Stimulated activated naive CD4-positive, alpha-beta T cell treated with Interleukin-2 at 50 U/mL for 16 hours (primary cell): ENCODE data around the gene USP10.

ENCODE experiments used
- DNase-seq: peaks from one replicate; lab custom pipeline; 2025; lab: John Stamatoyannopoulos, UW

The USP10 gene

DNA sequence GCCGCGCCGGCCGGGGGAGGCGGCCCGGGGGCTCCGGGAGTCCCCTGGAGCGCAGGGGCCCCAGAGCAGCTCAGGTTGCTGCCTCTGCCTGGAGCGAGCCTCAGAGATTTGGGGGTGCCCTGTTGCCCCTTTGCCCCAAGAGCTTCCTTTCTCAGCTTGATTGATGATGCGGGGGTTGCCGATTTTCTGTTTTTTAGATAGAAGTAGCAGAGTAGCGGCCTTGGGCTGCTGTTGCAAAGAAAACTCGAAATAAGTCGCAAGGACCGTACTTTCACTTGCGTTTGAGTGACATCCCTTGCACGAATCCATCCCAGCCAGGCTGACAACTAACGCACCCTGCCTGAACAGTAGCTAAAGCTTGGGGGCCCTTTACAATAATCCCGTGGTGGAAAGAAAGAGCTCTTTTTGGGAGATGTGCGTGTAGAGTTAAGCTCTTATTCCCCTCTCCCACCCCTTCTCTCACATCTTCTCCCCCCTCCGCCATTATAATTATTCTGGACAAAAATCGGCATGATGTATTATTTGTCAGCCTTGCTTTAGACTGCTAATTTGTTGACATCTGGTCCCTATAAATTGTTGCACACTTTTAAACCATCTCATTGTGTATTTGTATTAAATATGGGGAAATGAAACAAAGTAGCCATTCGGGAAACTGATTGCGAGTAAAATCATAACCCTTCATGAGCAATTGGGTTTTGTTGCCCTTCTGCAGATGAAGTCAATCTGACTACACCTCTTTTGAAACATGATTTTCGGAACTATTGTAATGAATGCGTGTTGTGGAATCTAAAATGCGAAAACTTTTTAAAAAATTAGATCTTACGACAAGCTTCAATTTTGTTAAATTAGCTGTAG is 873 bp downstream of the USP10 start:
- peak; percentile 35 for DNase-seq

DNA sequence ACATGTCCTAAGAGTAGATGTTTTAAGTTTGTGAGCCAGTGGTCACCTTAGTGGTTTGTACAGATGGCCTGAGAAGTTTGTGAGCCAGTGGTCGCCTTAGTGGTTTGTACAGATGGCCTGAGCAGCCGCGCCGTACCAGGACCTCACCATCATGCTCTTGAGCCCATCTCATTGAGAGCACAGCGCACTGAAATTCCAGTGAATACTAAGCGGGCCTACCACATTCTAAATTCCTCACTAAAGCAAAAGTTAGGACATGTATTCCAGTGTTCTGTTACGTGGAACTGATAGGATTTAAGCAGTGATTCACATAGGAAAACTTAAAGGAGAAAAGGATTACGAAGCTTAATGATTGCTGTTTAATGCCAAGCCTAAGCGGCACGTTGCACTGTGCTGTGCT is 3.9 kb downstream of the USP10 start:
- DNase-seq: no peak

DNA sequence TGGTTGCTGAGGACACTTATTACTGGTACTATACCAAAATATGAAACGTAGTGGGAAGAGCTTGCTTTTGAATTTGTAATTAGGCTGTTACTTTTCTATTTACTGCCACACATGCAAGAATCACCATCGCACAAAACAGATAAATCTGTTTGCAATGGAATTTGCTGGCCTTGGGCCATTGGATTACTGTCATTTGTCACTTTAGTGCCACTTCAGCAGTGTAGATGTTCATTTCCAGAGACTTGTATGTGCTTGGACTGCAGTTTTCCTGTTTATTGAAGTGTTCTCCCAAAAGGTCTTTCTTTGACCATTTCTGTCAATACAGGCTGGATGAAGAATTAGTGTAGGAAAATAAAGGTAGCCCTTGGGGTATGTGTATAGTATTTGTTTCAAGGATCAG is 4.5 kb downstream of the USP10 start:
- no peak for DNase-seq

DNA sequence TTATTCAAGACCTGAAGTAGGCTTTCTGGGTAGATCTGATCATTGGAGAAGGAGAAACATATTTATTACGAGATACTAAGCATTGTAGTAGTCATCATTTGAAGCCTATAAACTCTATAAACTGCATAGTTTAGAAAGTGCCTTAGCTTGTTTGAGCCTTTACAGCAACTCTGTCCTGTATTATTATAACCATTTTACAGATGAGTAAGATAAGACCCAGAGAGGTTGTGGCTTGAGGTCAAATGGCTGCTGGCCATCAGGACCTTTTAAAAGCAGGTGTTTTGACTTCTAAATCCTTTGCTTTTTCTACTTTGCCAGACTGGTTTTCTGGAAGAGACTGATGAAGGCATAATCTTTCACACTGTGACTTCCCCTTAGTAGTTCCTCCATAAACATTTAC is 7.1 kb downstream of the USP10 start:
- no peak for DNase-seq

DNA sequence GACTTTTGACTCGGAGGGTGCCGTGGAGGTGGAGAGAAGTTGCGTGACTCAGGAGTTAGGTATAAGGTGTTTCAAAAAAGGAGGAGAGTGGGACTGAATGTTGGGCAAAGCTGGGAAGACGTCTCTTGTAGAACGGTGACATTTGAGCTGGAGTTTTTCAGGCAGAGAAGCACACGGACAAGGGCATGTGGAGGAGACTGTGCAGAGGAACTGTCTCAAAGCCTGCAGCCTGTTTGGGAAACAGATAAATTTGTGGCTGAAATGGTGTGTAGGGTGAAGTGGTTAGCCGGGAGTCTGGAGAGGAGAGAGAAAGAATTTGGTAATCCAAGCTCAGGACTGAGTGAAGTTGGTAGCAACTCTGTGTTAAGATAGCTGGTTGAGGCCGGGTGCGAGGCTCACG is 9.8 kb downstream of the USP10 start:
- DNase-seq: no peak

DNA sequence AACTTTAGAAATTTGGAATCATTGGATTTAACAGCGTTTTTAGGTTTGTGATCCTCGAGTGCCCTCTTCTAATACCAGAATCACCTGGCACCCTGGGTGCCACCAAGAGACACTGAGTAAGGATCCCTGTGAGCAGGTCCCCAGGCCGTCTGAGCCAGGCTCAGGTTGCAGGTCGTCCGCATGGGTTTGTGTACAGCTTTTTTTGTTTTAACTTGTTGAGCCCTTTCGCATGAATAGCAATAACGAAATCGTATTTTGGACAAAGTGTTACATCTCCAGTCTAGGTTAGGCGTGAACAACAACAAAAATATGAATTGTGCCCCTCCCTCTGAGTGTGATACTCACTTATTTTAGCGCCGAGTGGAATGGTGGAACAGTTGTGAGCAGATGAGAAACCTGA is 10.9 kb downstream of the USP10 start:
- no peak for DNase-seq

DNA sequence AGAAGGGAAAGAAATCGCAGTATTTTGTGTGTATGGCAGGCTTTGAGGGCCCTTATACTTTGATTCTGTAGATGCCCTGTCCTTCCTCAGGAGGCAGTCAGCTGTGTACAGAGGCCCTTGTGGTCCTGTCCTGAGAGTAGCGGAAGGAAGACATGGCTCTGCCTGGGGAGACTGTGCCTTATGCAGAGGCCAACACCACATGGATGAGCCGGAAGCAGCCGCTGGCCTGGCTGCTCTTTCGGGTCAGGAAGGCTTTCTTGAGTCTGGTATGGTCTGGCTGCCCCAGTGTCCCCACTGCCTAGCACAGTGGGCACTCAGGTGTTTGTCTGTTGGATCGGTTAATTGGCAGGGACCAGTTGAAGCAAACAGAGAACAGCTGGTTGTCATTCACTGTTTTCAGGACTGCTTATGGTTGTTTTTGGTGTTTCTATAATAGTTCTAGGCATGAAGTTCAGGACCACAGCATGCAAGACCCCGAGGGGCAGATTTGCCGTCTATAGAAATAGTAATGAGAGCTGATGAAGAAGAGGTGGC is 12.4 kb downstream of the USP10 start:
- DNase-seq: no peak

DNA sequence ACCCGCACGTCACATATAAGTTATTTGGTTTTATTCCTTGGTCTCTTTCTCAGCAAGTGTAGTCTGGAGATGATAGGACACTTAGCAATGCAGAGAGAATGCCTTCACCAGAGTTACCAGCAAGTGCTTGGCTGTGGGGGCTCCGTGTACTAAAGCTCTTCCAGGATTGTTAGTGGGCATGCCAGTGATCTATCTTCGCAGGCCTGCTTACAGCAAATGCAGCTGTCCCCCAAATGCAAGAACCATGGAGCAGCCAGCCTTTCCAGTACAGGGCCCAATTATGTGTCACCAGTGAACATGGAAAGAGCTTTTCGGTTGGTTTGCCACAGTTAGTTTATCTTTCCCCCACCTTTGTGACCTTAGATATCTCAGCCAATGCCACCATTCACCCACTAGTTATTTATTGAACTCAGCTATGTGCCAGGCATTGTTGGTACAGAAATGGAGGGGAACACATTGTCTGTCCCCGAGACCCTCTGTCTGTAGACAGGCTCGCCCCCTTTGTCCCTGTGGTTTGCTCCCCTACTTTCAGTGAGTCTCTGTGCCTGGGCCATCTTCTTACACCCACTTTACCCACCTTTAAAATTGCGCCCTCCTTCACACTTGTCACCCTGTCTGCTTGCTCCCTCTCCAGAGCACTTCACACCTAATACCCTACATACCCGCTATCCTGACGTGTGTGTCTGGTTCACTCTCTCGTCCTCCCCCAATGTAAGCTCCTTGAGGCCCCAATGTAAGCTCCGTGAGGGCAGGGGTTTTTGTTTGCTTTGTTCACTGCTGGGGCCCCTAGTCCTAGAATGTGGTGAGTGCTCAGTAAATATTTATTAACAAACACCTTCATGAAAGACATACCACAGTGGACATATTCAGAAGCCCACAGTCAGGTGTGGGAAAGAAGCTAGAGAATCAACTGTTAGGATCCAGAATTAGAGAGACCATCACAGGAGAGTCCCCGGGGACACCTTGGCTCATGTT is 13.3 kb downstream of the USP10 start:
- no peak for DNase-seq

DNA sequence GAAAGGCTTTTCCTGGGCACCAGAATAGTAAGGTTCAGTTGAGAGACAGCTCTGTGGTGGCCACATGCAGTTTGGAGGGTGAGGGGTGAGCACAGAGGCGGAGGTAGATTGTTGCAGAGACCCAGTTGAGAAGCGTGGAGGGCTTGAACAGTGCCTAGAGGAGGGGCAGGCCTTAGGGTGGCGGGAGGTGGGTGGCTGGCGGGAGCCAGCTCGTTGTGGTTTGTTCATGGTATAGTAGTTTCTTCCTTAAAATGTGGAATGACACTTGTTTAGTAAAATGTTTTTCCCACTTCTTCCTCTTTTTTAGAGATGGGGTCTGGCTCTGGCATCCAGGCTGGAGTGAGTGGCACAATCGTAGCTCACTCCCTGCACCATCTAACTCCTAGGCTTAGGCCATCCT is 14.2 kb downstream of the USP10 start:
- no peak for DNase-seq

DNA sequence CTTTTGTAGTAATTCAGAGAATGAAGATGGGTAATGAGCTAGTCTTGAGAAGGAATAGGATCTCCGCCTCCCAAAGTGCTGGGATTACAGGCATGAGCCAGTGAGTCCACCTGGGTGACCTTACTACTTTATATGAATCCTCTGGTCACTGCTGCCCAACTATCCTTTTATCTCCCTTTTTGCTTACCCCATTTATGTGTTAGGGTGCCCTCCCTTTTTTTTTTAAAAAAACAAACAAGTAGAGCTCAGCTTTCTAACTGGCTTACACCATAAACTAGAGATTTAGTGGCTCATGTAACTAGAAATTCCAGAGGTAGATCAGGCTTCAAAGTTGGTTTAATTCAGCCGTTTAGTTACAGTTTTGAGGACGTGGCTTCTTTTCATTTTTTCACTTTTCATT is 15.6 kb downstream of the USP10 start:
- DNase-seq: no peak

DNA sequence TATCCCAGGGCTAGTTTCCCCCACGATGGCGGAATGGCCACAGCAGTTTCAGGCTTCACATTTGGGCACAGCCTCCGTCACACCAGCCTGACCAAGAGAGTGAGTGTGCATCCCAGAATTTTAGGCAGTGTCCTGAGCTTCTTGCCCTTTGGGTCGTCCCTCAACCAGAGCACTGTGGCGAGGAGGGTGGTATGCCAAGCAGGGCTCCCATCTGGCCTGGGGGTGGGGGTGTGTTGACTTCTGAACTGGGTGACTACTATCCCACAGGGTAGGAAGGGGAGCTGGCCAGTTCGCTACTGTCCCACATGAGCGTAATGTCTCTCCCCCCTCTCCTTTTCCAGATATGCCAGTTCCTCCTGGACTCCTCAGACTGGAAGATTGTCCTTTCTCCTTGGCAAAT is 16.1 kb downstream of the USP10 start:
- no peak for DNase-seq

DNA sequence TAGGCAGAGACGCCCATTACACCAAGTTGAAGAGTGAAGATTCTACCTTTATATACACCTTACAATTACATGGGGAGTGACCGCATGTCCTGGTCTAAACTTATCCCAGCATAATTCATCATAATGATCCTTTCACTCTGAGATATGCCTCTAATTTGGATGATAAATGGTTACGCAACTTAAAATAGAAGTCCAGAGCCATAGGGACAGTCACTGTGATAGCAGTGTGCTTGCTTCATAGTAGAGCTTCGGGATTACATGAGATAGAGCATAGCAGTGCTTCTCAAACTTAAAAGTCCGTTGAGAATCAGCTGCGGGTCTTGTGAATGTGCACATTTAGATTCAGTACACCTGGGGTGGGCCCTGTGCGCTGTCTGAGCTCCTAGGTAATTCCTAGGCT is 16.9 kb downstream of the USP10 start:
- no peak for DNase-seq

DNA sequence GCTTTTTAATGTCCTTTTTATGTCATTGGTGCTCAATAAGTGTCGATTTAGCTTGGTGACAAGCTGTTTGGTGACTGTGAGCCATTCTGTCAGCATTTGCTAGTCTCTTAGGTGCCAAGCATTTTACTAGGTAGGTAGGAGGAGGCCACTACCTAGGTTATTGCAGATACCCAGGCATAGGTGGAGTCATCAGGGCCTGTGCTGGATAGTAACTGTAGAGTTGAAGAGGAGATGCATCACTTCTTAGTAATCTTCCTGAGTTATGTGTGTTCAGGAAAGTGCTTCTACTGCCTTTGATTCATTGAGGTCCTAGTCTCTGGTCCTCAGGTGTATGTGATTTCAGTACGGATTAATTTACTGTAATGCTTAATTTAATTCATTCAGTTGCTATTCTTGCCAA is 17.7 kb downstream of the USP10 start:
- DNase-seq: no peak

DNA sequence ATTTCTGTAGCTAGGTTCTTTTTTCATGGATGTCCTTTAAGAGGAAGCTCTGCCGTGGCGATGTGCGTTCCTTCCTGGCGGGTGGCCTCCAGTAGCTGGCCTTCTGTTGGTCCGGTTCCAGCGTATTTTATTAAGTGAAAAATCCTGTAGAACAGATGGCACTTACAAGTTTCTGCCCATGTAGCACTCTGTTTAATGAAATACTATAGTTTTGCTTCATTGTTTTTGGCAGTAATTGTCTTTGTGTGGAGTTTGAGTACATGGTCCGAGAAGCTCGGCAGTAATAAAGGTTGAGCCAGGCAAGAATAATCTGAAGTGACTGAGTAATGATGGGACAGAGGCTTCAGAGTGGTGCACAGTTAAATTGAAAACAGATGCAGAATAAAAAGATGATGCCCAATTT is 20.4 kb downstream of the USP10 start:
- no peak for DNase-seq

DNA sequence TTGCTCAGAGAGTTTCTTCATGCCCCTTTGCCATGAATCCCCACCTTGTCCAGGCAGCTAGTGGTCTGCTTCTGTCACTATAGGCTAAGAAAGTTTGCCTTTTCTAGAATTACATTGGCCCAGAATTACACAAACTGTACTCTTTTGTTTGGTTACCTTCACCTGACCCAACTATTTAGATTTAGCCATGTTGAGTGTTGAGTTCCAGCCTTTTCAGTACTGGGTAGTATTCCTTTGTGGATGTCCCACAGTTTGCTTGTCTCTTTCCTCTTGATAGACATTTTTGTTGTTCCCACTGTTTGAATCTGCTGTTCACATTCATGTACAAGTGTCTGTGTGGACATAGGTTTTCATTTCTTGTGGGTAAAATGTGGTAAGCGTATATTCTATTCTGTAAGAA is 22.3 kb downstream of the USP10 start:
- DNase-seq: no peak

DNA sequence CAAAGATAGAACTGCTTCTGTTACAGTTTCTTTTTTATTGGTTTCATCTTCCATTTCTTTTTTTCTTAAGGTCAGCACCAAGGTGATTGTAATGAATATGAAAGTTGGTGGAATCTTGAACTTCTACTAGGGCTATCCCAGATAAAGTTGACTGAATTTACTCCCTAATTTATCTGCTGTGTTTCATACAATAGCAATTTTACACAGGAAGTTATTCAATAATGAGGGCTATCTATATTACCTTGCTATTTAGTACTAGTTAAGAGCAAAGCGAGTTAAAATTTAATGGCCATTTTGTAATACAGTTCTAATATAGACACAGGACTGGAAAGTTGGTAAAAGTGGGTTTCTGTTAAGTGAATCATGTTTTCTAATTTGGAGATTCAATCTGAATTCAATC is 24.1 kb downstream of the USP10 start:
- no peak for DNase-seq

DNA sequence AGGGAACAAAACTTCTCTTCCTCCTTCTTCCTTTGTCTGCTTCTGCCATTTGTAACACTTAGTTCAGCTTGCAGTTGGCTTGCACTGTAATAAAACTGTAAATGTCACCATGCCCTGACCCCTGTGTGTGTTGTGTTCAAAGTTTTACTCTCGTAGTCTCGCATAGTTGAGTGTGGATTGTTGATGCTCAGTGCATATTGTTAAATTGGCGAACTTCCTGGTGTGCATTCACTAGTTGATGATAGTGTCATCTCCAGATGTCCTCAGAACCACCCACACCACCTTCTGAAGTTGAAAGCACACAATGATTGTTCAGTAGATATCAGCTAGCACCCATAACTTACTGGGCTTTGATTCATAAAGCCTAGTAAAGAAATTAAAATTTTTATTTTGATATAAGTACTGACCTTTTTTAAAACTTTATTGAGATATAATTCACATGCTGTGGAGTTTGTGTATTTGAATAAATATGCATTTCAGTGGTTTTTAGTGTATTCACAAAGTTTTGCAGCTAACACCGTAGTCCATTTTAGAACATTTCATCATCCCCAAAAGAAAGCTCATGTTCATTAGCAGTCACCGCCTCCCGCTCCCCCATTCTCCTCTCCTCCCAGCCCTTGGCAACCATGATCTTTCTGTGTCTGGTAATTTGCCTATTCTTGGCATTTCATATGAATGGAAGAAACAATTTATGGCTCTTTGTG is 25.0 kb downstream of the USP10 start:
- no peak for DNase-seq

DNA sequence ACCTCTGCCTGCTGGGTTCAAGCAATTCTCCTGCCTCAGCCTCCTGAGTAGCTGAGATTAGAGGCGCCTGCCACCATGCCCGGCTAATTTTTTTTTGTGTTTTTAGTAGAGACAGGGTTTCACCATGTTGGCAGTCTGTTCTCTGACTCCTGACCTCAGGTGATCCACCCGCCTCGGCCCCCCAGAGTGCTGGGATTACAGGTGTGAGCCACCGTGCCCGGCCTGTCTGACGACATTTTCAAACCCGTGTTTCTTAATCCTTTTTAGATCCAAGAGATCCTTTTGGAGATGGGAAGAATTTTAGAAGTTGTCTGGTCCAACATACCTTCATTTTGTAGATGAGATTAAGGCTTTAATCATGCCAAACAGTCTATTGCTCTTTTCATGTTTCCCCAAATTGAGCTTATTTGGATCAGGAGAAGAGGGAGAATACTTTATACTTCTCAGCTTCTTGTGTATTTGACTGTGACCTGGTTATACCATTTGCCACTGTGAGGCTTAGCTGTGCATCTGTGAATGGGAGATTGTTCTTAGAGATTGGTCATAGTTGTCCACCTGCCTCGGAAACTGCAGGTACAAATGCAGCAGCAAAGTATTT is 25.8 kb downstream of the USP10 start:
- DNase-seq: no peak

DNA sequence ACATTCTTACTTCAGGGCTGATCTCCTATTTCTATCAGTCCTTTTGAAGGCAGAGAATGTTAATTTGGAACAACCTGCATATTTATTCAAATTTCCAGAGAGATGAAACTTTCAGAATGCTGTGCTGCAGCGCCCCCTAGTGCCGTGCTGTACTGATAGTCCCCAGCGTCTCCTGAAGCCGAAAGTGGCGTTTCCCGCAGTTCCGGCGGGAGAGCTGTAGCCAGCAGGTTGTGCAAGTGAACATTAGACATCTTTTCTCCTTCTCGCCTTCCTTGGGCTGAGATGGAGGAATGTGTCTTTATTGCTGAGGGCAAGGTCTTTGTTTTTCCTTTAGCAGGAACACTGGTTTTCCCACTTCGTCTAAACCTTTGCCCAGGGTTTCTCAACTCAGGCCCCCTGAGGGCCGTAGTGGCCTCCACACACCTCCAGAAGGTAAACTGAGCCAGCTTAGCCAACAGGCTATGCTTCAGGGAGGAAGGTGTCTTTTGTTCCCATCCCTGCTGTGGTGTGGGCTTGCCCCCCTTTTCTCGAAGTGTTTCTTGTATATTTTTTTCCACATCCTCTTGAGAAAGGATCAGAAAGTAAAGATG is 26.4 kb downstream of the USP10 start:
- DNase-seq: peak; percentile 73

DNA sequence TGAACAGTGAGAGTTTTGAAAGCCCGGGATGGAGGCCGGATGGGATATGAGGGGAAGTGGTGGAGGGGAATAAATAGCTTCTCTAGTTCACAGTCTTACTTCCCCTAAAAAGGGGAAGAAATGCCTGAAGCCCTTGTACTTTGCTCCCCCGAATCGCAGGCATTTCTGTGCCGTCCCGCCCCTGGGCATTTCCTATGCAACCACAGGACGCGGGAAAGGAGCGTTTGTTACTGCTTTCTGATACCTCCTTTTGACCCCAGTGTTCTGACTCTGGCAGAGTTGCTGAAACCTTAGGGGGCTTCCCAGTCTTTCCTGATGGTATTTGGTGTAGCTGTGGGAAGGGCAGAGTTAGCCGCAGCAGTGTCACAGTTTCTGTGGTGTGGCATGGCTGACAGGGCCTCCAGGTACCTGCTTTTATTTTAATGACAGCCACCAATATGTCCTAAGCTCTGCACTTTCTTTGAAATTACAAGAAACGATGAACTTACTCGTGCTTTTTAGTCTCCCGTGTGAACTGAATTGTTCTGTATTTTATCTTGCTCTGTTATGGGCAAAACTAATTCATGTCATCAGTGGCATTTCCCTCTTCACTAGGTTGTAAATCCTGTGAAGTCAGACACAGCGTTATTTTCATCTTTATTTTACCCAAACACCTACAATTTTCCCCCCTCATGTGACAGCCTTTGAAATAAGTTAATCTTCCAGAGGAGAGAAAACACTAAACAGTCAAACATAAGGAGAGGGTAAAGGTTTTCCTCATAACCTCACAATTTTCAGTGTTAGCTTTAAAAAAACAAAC is 27.1 kb downstream of the USP10 start:
- no peak for DNase-seq
